Measurements from ENCODE around the gene MSX1.

- TF ChIP-seq CEBPB (IDR thresholded peaks at IDR 0.05; ENCODE audit: low read depth), result no peak
- TF ChIP-seq, protein P1, sequence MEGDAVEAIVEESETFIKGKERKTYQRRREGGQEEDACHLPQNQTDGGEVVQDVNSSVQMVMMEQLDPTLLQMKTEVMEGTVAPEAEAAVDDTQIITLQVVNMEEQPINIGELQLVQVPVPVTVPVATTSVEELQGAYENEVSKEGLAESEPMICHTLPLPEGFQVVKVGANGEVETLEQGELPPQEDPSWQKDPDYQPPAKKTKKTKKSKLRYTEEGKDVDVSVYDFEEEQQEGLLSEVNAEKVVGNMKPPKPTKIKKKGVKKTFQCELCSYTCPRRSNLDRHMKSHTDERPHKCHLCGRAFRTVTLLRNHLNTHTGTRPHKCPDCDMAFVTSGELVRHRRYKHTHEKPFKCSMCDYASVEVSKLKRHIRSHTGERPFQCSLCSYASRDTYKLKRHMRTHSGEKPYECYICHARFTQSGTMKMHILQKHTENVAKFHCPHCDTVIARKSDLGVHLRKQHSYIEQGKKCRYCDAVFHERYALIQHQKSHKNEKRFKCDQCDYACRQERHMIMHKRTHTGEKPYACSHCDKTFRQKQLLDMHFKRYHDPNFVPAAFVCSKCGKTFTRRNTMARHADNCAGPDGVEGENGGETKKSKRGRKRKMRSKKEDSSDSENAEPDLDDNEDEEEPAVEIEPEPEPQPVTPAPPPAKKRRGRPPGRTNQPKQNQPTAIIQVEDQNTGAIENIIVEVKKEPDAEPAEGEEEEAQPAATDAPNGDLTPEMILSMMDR (IDR thresholded peaks at IDR 0.05 in 2 of 3, conservative IDR thresholded peaks at IDR 0.05 in 1 of 3; ENCODE audit: borderline replicate concordance in 1 of 3, insufficient read depth in 1 of 3, low read depth in 2 of 3, low read length in 2 of 3), result no peak
- no peak for TF ChIP-seq REST (IDR thresholded peaks at IDR 0.05; ENCODE audit: low read depth)
- TF ChIP-seq, protein P2, sequence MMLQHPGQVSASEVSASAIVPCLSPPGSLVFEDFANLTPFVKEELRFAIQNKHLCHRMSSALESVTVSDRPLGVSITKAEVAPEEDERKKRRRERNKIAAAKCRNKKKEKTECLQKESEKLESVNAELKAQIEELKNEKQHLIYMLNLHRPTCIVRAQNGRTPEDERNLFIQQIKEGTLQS (IDR thresholded peaks at IDR 0.05), result no peak
- TF ChIP-seq EZH2phosphoT487 (IDR thresholded peaks at IDR 0.05; ENCODE audit: borderline replicate concordance), result no peak
- TF ChIP-seq POLR2A (IDR thresholded peaks at IDR 0.05; ENCODE audit: borderline replicate concordance, extremely low read depth, insufficient read depth, insufficient read length), result no peak
- TF ChIP-seq SIN3A (IDR thresholded peaks at IDR 0.05; ENCODE audit: low read depth), result no peak
- no peak for TF ChIP-seq MAX (IDR thresholded peaks at IDR 0.05)
- TF ChIP-seq JUND (IDR thresholded peaks at IDR 0.05), result no peak
- no peak for TF ChIP-seq POLR2AphosphoS5 (IDR thresholded peaks at IDR 0.05; ENCODE audit: low read depth, low read length)
- TF ChIP-seq EZH2 (IDR thresholded peaks at IDR 0.05), result no peak
- TF ChIP-seq, protein P3, sequence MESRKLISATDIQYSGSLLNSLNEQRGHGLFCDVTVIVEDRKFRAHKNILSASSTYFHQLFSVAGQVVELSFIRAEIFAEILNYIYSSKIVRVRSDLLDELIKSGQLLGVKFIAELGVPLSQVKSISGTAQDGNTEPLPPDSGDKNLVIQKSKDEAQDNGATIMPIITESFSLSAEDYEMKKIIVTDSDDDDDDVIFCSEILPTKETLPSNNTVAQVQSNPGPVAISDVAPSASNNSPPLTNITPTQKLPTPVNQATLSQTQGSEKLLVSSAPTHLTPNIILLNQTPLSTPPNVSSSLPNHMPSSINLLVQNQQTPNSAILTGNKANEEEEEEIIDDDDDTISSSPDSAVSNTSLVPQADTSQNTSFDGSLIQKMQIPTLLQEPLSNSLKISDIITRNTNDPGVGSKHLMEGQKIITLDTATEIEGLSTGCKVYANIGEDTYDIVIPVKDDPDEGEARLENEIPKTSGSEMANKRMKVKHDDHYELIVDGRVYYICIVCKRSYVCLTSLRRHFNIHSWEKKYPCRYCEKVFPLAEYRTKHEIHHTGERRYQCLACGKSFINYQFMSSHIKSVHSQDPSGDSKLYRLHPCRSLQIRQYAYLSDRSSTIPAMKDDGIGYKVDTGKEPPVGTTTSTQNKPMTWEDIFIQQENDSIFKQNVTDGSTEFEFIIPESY (IDR thresholded peaks at IDR 0.05; ENCODE audit: extremely low read depth, insufficient replicate concordance, low read length), result no peak
- TF ChIP-seq RAD21 (IDR thresholded peaks at IDR 0.05; ENCODE audit: low read depth), result no peak
- TF ChIP-seq FOSL1 (IDR thresholded peaks at IDR 0.05; ENCODE audit: low read depth), result no peak
These were observed 9.6 kb downstream of the MSX1 start for GRCh38 chr4:4868758-4869723.

Measured in HCT116 (cell line).